HG02943 (cell line): Measurements from ENCODE around the gene PTPRQ.

Experiments
- ATAC-seq: cut with Tn5 transposase; IDR thresholded peaks from one replicate; pipeline ENCODE4 v1.9.1; 2021; ENCODE audit warnings: mild to moderate bottlenecking, low read depth, moderate library complexity; ENCODE audit not compliant: unreplicated experiment

The PTPRQ gene

GRCh38 chr12:80716696-80717469 lies 272.8 kb downstream of the PTPRQ start, which contains the start of gene MYF5:
Gene MYF5 (plus strand): TSS chr12:80716912. CDS start chr12:80717064, 152 bp downstream.
- ATAC-seq = no peak

DNA sequence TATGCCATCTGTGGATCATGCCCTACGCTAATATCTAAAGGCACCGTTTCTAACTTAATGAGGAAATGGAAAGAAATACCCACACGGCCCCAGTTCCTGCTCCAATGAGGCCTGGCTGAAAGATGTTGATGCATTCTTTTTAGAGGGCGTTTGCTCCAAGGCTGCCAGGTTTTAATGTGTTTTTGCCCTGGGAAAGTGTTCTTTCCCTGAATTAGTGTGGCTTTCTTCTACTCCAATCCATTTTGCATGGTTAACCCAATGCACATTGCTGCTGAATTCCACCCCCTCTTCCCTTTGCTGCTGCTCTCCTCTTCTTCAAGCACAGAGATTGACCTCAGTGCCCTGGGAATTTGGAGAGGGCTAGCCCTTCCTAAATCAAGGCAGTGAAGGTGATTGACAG lies 273.8 kb downstream of the PTPRQ start:
- ATAC-seq = no peak

GRCh38 chr12:80720516-80720915 lies 276.5 kb downstream of the PTPRQ start:
- no peak for ATAC-seq

- no peak for ATAC-seq
Observed at GRCh38 chr12:80721326-80721725, 277.3 kb downstream of the PTPRQ start.
